ENCODE measurements around the gene GBGT1. TPM values are rescaled to one million over a fixed set of nuclear protein-coding genes. Genes with fewer than 3 reads are reported as not detected.
A peak's percentile ranks its signal among the peaks of the same experiment; 100 is the strongest.

GBGT1 gene
- total and polyA plus RNA-seq, 2 donors (not counting 1 experiment from before 2014, with no cell fraction given): 2.6 to 4.1 TPM

DNA sequence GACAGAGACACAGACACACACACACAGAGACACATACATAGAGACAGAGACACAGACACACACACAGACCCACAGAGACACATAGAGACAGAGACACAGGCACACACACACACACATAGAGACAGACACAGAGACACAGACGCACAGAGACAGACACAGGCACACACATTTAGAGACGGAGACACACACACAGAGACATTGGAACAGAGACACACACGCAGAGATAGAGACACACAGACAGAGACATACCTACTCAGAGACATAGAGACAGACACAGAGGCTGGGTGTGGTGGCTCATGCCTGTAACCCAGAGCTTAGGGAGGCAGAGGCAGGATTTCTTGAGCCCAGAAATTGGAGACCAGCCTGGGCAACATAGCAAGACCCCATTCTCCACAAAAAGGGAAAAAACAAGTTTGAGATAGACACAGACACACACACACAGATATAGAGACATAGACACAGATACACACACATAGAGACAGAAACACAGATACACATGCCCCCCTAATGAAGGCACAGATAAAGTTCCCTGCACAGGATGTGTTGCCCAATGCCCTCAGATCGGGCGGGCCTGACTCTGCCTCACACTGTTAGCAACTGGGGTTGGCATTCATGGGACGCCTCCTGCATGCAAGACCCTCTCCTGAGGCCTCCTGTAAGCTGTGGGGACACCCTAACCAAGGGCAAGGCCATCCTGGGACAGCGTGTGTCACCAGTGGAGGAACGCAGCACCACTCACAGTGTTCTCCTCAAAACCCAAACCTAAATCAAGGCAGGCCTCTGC lies 39.4 kb downstream of the GBGT1 start:
- H3K4me3 ChIP-seq (replicated peaks in 1 of 4; ENCODE audit: control extremely low read depth in 1 of 4, insufficient read depth in 1 of 4, low read depth in 3 of 4, low read length in 4 of 4): no peak overlapping the region
- TF ChIP-seq EZH2 (IDR thresholded peaks at IDR 0.05; ENCODE audit: low read length, missing control alignments): no peak
- TF ChIP-seq, protein P1, sequence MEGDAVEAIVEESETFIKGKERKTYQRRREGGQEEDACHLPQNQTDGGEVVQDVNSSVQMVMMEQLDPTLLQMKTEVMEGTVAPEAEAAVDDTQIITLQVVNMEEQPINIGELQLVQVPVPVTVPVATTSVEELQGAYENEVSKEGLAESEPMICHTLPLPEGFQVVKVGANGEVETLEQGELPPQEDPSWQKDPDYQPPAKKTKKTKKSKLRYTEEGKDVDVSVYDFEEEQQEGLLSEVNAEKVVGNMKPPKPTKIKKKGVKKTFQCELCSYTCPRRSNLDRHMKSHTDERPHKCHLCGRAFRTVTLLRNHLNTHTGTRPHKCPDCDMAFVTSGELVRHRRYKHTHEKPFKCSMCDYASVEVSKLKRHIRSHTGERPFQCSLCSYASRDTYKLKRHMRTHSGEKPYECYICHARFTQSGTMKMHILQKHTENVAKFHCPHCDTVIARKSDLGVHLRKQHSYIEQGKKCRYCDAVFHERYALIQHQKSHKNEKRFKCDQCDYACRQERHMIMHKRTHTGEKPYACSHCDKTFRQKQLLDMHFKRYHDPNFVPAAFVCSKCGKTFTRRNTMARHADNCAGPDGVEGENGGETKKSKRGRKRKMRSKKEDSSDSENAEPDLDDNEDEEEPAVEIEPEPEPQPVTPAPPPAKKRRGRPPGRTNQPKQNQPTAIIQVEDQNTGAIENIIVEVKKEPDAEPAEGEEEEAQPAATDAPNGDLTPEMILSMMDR (conservative IDR thresholded peaks at IDR 0.05 in 1 of 2, IDR thresholded peaks at IDR 0.05 in 1 of 2; ENCODE audit: low read depth in 1 of 2, low read length in 2 of 2): no peak
- no peaks in the 10 kb centered on the region for H3K27me3 ChIP-seq (ENCODE audit: control insufficient read depth, insufficient read depth, low read length)
- no peak overlapping the region for H2AFZ ChIP-seq (ENCODE audit: low read length)
- peaks cover 4% of the 10 kb centered on the region for H3K79me2 ChIP-seq (ENCODE audit: control insufficient read depth, insufficient read depth, low read length)
- no peak for DNase-seq (ENCODE audit: low read depth in 2 of 2)
- no peak overlapping the region for H3K4me2 ChIP-seq (ENCODE audit: extremely low read depth, insufficient read depth, low read length)
- H3K9ac ChIP-seq (ENCODE audit: insufficient read depth, low read length): no peak overlapping the region
- peaks cover 26% of the 10 kb centered on the region for H3K4me1 ChIP-seq (ENCODE audit: control insufficient read depth, extremely low read depth, insufficient read depth, low read length)
- H4K20me1 ChIP-seq (ENCODE audit: control insufficient read depth, extremely low read depth, insufficient read depth, low read length): no peaks in the 10 kb centered on the region
- H3K9me3 ChIP-seq (ENCODE audit: control insufficient read depth, insufficient read depth, low read depth, low read length): no peaks in the 10 kb centered on the region
- H3K36me3 ChIP-seq (ENCODE audit: control insufficient read depth, insufficient read depth, low read length): no peaks in the 10 kb centered on the region
- H3K27ac ChIP-seq (ENCODE audit: insufficient read depth, low read length): no peak overlapping the region

DNA sequence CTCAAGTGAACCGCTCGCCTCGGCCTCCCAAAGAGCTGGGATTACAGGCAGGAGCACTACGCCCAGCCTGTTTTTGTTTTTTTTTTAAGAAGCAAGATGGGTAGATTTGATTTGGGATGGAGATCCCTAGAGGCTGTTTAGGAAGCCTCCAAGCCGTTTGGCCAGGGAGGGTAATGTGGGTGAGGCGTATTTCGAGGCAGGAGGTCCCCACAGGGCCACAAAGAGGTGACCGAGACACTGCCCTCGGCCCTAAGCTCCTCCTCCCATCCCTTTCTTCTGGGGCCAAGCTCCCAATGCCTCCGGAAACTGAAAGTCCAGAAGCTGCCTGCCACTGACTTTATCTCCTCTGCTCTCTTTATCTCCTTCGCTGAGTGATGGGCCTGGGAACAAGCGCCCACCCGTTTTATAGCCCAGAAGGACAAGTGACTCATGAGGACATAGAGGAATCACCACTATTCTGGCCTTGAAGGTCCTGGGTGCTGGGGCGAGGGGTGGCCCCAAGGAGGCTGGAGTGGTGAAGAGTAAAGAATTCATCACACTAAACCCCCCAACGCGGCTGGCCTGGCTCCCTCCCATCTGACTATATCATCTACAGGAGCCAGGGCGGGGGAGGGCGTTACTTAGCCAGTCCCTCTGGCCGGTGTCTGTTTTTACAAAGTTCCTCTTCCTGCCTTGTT lies 40.6 kb downstream of the GBGT1 start:
- Histone ChIP-seq H3K9me3 (ENCODE audit: control insufficient read depth, insufficient read depth, low read depth, low read length) (no peaks in the 10 kb centered on the region), H4K20me1 (ENCODE audit: control insufficient read depth, extremely low read depth, insufficient read depth, low read length) (no peaks in the 10 kb centered on the region), H3K4me1 (ENCODE audit: control insufficient read depth, extremely low read depth, insufficient read depth, low read length) (peaks cover 26% of the 10 kb centered on the region), H3K27me3 (ENCODE audit: control insufficient read depth, insufficient read depth, low read length) (no peaks in the 10 kb centered on the region), H3K9ac (ENCODE audit: insufficient read depth, low read length) (no peak overlapping the region), H3K4me3 (replicated peaks in 1 of 4; ENCODE audit: control extremely low read depth in 1 of 4, insufficient read depth in 1 of 4, low read depth in 3 of 4, low read length in 4 of 4) (no peak overlapping the region), H3K4me2 (ENCODE audit: extremely low read depth, insufficient read depth, low read length) (no peak overlapping the region), H3K27ac (ENCODE audit: insufficient read depth, low read length) (peak overlapping the region; percentile 1), H3K36me3 (ENCODE audit: control insufficient read depth, insufficient read depth, low read length) (no peaks in the 10 kb centered on the region), H2AFZ (ENCODE audit: low read length) (no peak overlapping the region), H3K79me2 (ENCODE audit: control insufficient read depth, insufficient read depth, low read length) (peaks cover 8% of the 10 kb centered on the region)
- DNase-seq (ENCODE audit: low read depth in 2 of 2): peak in 1 of 2 donors; percentile 53
- TF ChIP-seq EZH2 (IDR thresholded peaks at IDR 0.05; ENCODE audit: low read length, missing control alignments): no peak

DNA sequence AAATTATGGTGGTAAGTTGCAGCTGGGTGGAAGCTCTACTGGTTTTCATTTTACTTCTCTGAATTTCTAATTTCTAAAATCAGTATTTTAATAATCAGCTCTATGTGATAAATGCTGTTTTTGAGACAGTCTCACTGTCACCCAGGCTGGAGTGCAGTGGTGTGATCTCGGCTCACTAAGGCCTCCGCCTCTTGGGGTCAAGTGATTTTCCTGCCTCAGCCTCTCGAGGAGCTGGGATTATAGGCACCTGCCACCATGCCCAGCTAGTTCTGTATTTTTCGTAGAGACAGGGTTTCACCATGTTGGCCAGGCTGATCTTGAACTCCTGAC lies 41.1 kb downstream of the GBGT1 start:
- H4K20me1 ChIP-seq (ENCODE audit: control insufficient read depth, extremely low read depth, insufficient read depth, low read length): no peaks in the 10 kb centered on the region
- no peak for TF ChIP-seq EZH2 (IDR thresholded peaks at IDR 0.05; ENCODE audit: low read length, missing control alignments)
- TF ChIP-seq, protein P1 (conservative IDR thresholded peaks at IDR 0.05 in 1 of 2, IDR thresholded peaks at IDR 0.05 in 1 of 2; ENCODE audit: low read depth in 1 of 2, low read length in 2 of 2): no peak

More for the DNA sequence above, 41.1 kb downstream of the GBGT1 start:
- Histone ChIP-seq H3K9me3 (ENCODE audit: control insufficient read depth, insufficient read depth, low read depth, low read length) (no peaks in the 10 kb centered on the region), H3K27me3 (ENCODE audit: control insufficient read depth, insufficient read depth, low read length) (no peaks in the 10 kb centered on the region), H3K27ac (ENCODE audit: insufficient read depth, low read length) (no peak overlapping the region), H3K4me2 (ENCODE audit: extremely low read depth, insufficient read depth, low read length) (no peak overlapping the region), H3K4me3 (replicated peaks in 1 of 4; ENCODE audit: control extremely low read depth in 1 of 4, insufficient read depth in 1 of 4, low read depth in 3 of 4, low read length in 4 of 4) (no peak overlapping the region), H3K79me2 (ENCODE audit: control insufficient read depth, insufficient read depth, low read length) (peaks cover 8% of the 10 kb centered on the region), H3K9ac (ENCODE audit: insufficient read depth, low read length) (no peak overlapping the region), H2AFZ (ENCODE audit: low read length) (no peak overlapping the region), H3K36me3 (ENCODE audit: control insufficient read depth, insufficient read depth, low read length) (no peaks in the 10 kb centered on the region), H3K4me1 (ENCODE audit: control insufficient read depth, extremely low read depth, insufficient read depth, low read length) (peaks cover 26% of the 10 kb centered on the region)
- no peak for DNase-seq (ENCODE audit: low read depth in 2 of 2)

All from fibroblast of lung (primary cell).